DND-41 (cell line): ENCODE data around the gene DCC.

ENCODE experiments used
- ATAC-seq: fragments of 200-7000 bp; cut with Tn5 transposase; 3 replicates; pipeline ENCODE4 v1.9.1; 2021; ENCODE audit warnings: low read depth; ENCODE audit not compliant: insufficient read depth
- DNase-seq: peaks from one replicate; pipeline ENCODE4 v3.0.0-alpha.2; 2020
- H2AFZ ChIP-seq: 2 replicates; pipeline ENCODE4 v1.6.0; 2012; ENCODE audit warnings: low read depth, low read length
- H3K27ac ChIP-seq: 2 replicates; pipeline ENCODE4 v1.5.1; 2012; ENCODE audit warnings: low read length, inconsistent platforms
- H3K27me3 ChIP-seq: fragments of 200-600 bp; sonication (generic); 2 replicates; pipeline ENCODE4 v1.6.0; 2012; ENCODE audit warnings: low read length, mild to moderate bottlenecking, inconsistent platforms; ENCODE audit not compliant: insufficient read depth, poor library complexity
- H3K36me3 ChIP-seq: 2 replicates; pipeline ENCODE4 v1.5.1; 2012; ENCODE audit warnings: low read length, inconsistent platforms; ENCODE audit not compliant: insufficient read depth
- H3K4me1 ChIP-seq: 2 replicates; pipeline ENCODE4 v1.5.1; 2012; ENCODE audit warnings: mild to moderate bottlenecking, low read length; ENCODE audit not compliant: insufficient read depth
- H3K4me2 ChIP-seq: 2 replicates; pipeline ENCODE4 v1.6.0; 2012; ENCODE audit warnings: mild to moderate bottlenecking, moderate library complexity, low read length, inconsistent platforms; ENCODE audit not compliant: insufficient read depth
- H3K4me3 ChIP-seq, 2 experiments: fragments of 200-600 bp in 1 of 2; shearing (Covaris generic) in 1 of 2; 2 replicates each; pipeline ENCODE4 v1.5.1; 2012 to 2016; ENCODE audit warnings: inconsistent platforms in 2 of 2, low read length in 2 of 2, mild to moderate bottlenecking in 2 of 2, low read depth in 1 of 2, moderate library complexity in 1 of 2
- H3K79me2 ChIP-seq: 2 replicates; pipeline ENCODE4 v1.6.0; 2012; ENCODE audit warnings: low read length, inconsistent platforms; ENCODE audit not compliant: insufficient read depth
- H3K9ac ChIP-seq: 2 replicates; pipeline ENCODE4 v1.6.0; 2012; ENCODE audit warnings: low read depth, mild to moderate bottlenecking, inconsistent platforms, low read length, moderate library complexity
- H3K9me3 ChIP-seq: 2 replicates; pipeline ENCODE4 v1.5.1; 2012; ENCODE audit warnings: low read length, moderate library complexity, mild to moderate bottlenecking, inconsistent platforms; ENCODE audit not compliant: insufficient read depth, severe bottlenecking
- H4K20me1 ChIP-seq: 2 replicates; pipeline ENCODE4 v1.6.0; 2012; ENCODE audit warnings: low read length; ENCODE audit not compliant: insufficient read depth
- CTCF ChIP-seq: IDR thresholded peaks from 2 replicates; pipeline ENCODE4 v1.5.1; 2012; ENCODE audit warnings: borderline replicate concordance, low read length, moderate library complexity, mild to moderate bottlenecking; ENCODE audit not compliant: poor library complexity, severe bottlenecking; ENCODE audit errors: extremely low read depth
- EZH2 ChIP-seq: IDR thresholded peaks from 3 replicates; pipeline ENCODE4 v1.6.1; 2012; ENCODE audit warnings: borderline replicate concordance, low read depth, mild to moderate bottlenecking, moderate library complexity, low read length, inconsistent platforms; ENCODE audit not compliant: severe bottlenecking

Gene DCC

DNA sequence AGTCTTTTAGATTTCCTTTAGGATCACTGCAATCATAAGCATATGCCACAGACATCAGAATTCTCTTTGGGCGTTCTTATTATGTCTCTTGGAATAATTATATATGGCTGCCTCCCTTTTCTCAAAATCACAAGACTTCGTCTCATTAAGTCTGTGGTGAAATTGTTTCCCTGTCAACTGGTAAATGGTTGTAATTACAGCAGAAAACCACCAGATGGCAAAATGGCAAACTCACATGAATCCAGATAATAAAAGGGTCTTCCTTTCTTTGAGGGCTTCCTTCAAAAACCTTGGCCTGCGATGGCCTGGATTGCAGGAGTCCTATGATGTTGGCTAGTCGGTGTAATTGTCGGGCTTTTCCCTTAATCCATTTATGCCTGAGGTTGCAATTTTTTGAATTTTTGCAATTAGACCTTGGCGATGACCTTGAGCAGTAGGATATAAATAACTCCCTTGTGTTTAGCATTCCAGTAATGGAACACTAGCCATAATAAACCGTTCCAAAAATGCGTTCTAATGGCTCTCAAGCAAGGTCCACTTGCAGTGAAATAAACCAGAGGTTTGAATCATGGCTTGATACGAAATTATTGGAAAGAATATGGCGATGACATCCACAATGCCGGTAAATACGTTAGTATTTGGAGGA lies 1228.1 kb downstream of the DCC start:
- ATAC-seq: no peak
- DNase-seq: peak; percentile 4

More for the DNA sequence above, 1228.1 kb downstream of the DCC start:
- Histone ChIP-seq H3K27ac (no peak overlapping the region), H3K79me2 (no peaks in the 10 kb centered on the region), H4K20me1 (no peaks in the 10 kb centered on the region), H3K27me3 (no peaks in the 10 kb centered on the region), H3K4me2 (no peak overlapping the region), H2AFZ (no peak overlapping the region), H3K4me1 (no peaks in the 10 kb centered on the region), H3K4me3 (no peak overlapping the region), H3K36me3 (no peaks in the 10 kb centered on the region), H3K9me3 (no peaks in the 10 kb centered on the region), H3K9ac (no peak overlapping the region)
- TF ChIP-seq EZH2 (no peak), CTCF (peak; percentile 72)
